HepG2 (cell line): ENCODE measurements around the gene VPS4A. TPM values are rescaled to one million over a fixed set of nuclear protein-coding genes. Genes with fewer than 3 reads are reported as not detected.

Experiments
- AHR ChIP-seq: IDR thresholded peaks from 2 replicates; pipeline ENCODE4 v1.6.1; 2018; ENCODE audit warnings: missing genetic modification reagents, missing compliant biosample characterization
- CEBPZ ChIP-seq: IDR thresholded peaks from 2 replicates; pipeline ENCODE4 v1.6.1; 2012; ENCODE audit warnings: low read length, improper control_type of control experiment
- FOSL1 ChIP-seq: sonication (generic); formaldehyde crosslinking; IDR thresholded peaks from 2 replicates; pipeline ENCODE4 v1.9.0; 2021; ENCODE audit warnings: missing genetic modification reagents, borderline replicate concordance
- GTF3A ChIP-seq: sonication (generic); formaldehyde crosslinking; conservative IDR thresholded peaks from 2 replicates; pipeline ENCODE4 v1.4.0; 2020; ENCODE audit warnings: mild to moderate bottlenecking, missing genetic modification reagents
- KLF12 ChIP-seq: sonication (generic); formaldehyde crosslinking; IDR thresholded peaks from 2 replicates; pipeline ENCODE4 v1.4.0; 2020; ENCODE audit warnings: missing genetic modification reagents, borderline replicate concordance
- NAIF1 ChIP-seq: sonication (generic); formaldehyde crosslinking; IDR thresholded peaks from 2 replicates; pipeline ENCODE4 v1.5.0; 2020; ENCODE audit warnings: mild to moderate bottlenecking, missing genetic modification reagents, borderline replicate concordance
- NCOA2 ChIP-seq: sonication (generic); formaldehyde crosslinking; IDR thresholded peaks from 2 replicates; pipeline ENCODE4 v1.8.0; 2022; ENCODE audit warnings: inconsistent platforms
- PLRG1 ChIP-seq: fragments of 450-650 bp; conservative IDR thresholded peaks from 2 replicates; pipeline ENCODE4 v1.6.1; 2016
- SP1 ChIP-seq, 2 experiments: fragments of 450-650 bp in 1 of 2; sonication (generic) in 1 of 2; formaldehyde crosslinking in 1 of 2; IDR thresholded peaks; 2 replicates each; pipeline versions ENCODE4 v1.4.0 to v1.6.1; 2016 to 2020; ENCODE audit warnings: missing genetic modification reagents in 1 of 2
- SP4 ChIP-seq: sonication (generic); formaldehyde crosslinking; IDR thresholded peaks from 2 replicates; pipeline ENCODE4 v1.8.1; 2023; ENCODE audit warnings: mild to moderate bottlenecking, missing genetic modification reagents
- SRY ChIP-seq: sonication (generic); formaldehyde crosslinking; IDR thresholded peaks from 2 replicates; pipeline ENCODE4 v1.8.0; 2022; ENCODE audit warnings: mild to moderate bottlenecking, missing genetic modification reagents
- TCF7 ChIP-seq: sonication (generic); IDR thresholded peaks from 2 replicates; pipeline ENCODE4 v1.6.1; 2016; ENCODE audit warnings: antibody characterized with exemption, low read depth
- TP53 ChIP-seq: sonication (generic); formaldehyde crosslinking; conservative IDR thresholded peaks from 2 replicates; pipeline ENCODE4 v1.4.0; 2020; ENCODE audit warnings: missing genetic modification reagents
- ZNF282 ChIP-seq: fragments of 450-650 bp; IDR thresholded peaks from 2 replicates; pipeline ENCODE4 v1.6.1; 2018; ENCODE audit not compliant: partially characterized antibody
- ZNF512 ChIP-seq: sonication (generic); formaldehyde crosslinking; IDR thresholded peaks from 2 replicates; pipeline ENCODE4 v1.4.0; 2020; ENCODE audit warnings: mild to moderate bottlenecking, missing genetic modification reagents
- ZNF724P ChIP-seq: sonication (generic); formaldehyde crosslinking; IDR thresholded peaks from 2 replicates; pipeline ENCODE4 v1.8.0; 2022; ENCODE audit warnings: missing genetic modification reagents, borderline replicate concordance
- ZNF746 ChIP-seq: sonication (generic); formaldehyde crosslinking; IDR thresholded peaks from 2 replicates; pipeline ENCODE4 v1.8.0; 2022; ENCODE audit warnings: mild to moderate bottlenecking, missing genetic modification reagents
- ZNF83 ChIP-seq: sonication (generic); formaldehyde crosslinking; IDR thresholded peaks from 2 replicates; pipeline ENCODE4 v1.4.0; 2020; ENCODE audit warnings: missing genetic modification reagents, mild to moderate bottlenecking, borderline replicate concordance
- polyA plus RNA-seq, 8 experiments: library from polyadenylated mRNA; depleted of rRNA in 3 of 8; stranded (reverse) in 7 of 8; unstranded in 1 of 8; fragments of >200 nt; fragmentation: Illumina TruSeq in 4 of 8; extraction: Trizol in 4 of 8; gene quantifications; 2 replicates each; pipeline versions ENCODE4 v1.2.1 to v1.2.3, GENCODE V29; 2011 to 2016; ENCODE audit warnings: low read depth in 4 of 8, missing spikeins in 1 of 8, mixed read lengths in 1 of 8; ENCODE audit not compliant: insufficient read depth in 1 of 8
- total RNA-seq, 5 experiments: library from RNA; depleted of rRNA; stranded (reverse); fragments of >200 nt; fragmentation: Illumina TruSeq; extraction: Trizol; gene quantifications; 2 replicates each; pipeline ENCODE4 v1.2.3, GENCODE V29; 2016; ENCODE audit warnings: low read depth in 1 of 5
- TF ChIP-seq, protein P1 (sequence below): sonication (generic); formaldehyde crosslinking; IDR thresholded peaks from 2 replicates; pipeline ENCODE4 v1.5.0; 2020; ENCODE audit warnings: mild to moderate bottlenecking, missing genetic modification reagents, borderline replicate concordance
- TF ChIP-seq, protein P2 (sequence below): sonication (generic); formaldehyde crosslinking; IDR thresholded peaks from 2 replicates; pipeline ENCODE4 v1.8.0; 2022; ENCODE audit warnings: missing genetic modification reagents, low read depth, mild to moderate bottlenecking, borderline replicate concordance
- TF ChIP-seq, protein P3 (sequence below): sonication (generic); formaldehyde crosslinking; IDR thresholded peaks from 2 replicates; pipeline ENCODE4 v1.4.0; 2020; ENCODE audit warnings: mild to moderate bottlenecking, missing genetic modification reagents

VPS4A gene
- total and polyA plus RNA-seq, 2 of the 13 experiments (the other 11 are each of a cell fraction or from before 2014, with no cell fraction given) = 13.2 to 27.9 TPM

GRCh38 chr16:69339289-69340094 lies 28.3 kb downstream of the VPS4A start, which contains the start of the genes COG8 and NIP7 (continued):
- TF ChIP-seq, protein P1, sequence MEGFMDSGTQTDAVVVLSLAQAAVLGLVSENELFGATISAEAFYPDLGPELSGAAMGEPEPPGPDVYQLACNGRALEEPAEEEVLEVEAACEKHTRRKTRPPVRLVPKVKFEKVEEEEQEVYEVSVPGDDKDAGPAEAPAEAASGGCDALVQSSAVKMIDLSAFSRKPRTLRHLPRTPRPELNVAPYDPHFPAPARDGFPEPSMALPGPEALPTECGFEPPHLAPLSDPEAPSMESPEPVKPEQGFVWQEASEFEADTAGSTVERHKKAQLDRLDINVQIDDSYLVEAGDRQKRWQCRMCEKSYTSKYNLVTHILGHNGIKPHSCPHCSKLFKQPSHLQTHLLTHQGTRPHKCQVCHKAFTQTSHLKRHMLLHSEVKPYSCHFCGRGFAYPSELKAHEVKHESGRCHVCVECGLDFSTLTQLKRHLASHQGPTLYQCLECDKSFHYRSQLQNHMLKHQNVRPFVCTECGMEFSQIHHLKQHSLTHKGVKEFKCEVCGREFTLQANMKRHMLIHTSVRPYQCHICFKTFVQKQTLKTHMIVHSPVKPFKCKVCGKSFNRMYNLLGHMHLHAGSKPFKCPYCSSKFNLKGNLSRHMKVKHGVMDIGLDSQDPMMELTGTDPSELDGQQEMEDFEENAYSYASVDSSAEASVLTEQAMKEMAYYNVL (CRISPR knock-in tag) = peak; percentile 87; the same call in 1 of the 2 replicates
- TF ChIP-seq KLF12 (0 out of 2 replicates have a peak, but pooled peaks have one; percentile 63), AHR (CRISPR knock-in tag) (no peak; the same call in 1 of the 2 replicates), CEBPZ (no peak), FOSL1 (CRISPR knock-in tag) (no peak), NCOA2 (CRISPR knock-in tag) (no peak; the same call in none of the 2 replicates), SP4 (CRISPR knock-in tag) (peak; percentile 65; the same call in 1 of the 2 replicates), TP53 (CRISPR knock-in tag) (no peak; the same call in none of the 2 replicates), NAIF1 (CRISPR knock-in tag) (no peak; the same call in 1 of the 2 replicates), ZNF724P (CRISPR knock-in tag) (no peak; the same call in 1 of the 2 replicates), ZNF83 (CRISPR knock-in tag) (no peak; the same call in 1 of the 2 replicates), ZNF746 (no peak; the same call in 1 of the 2 replicates), TCF7 (no peak), SP1 (IDR thresholded peaks at IDR 0.05) (no peak), SP1 (CRISPR knock-in tag; IDR thresholded peaks at IDR 0.05) (no peak), ZNF282 (no peak), SRY (CRISPR knock-in tag) (peak; percentile 82), ZNF512 (no peak), PLRG1 (no peak), GTF3A (CRISPR knock-in tag) (peak; percentile 90; the same call in 1 of the 2 replicates)
- TF ChIP-seq, protein P2, sequence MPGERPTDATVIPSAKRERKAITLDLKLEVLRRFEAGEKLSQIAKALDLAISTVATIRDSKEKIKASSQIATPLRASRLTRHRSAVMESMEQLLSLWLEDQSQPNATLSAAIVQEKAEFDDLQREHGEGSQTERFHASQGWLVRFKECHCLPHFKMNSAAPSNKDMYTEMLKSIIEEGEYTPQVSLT (CRISPR knock-in tag) = 0 out of 2 replicates have a peak, but pooled peaks have one; percentile 56
- TF ChIP-seq, protein P3, sequence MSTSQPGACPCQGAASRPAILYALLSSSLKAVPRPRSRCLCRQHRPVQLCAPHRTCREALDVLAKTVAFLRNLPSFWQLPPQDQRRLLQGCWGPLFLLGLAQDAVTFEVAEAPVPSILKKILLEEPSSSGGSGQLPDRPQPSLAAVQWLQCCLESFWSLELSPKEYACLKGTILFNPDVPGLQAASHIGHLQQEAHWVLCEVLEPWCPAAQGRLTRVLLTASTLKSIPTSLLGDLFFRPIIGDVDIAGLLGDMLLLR (CRISPR knock-in tag) = peak; percentile 92
